H9 (cell line): ENCODE measurements around the gene BAIAP2. TPM values are rescaled to one million over a fixed set of nuclear protein-coding genes. Genes with fewer than 3 reads are reported as not detected.

Experiments used
- DNase-seq: peaks from one replicate; pipeline ENCODE4 v3.0.0-alpha.2; 2017
- H2AFZ ChIP-seq: one replicate; pipeline ENCODE4 v1.6.1; 2013; ENCODE audit warnings: mild to moderate bottlenecking, low read length, control low read depth, moderate library complexity
- H2AK5ac ChIP-seq: 2 replicates; pipeline ENCODE4 v1.6.1; 2013; ENCODE audit warnings: low read length, control low read depth, mixed read lengths; ENCODE audit not compliant: insufficient read length
- H2BK120ac ChIP-seq: one replicate; pipeline ENCODE4 v1.6.1; 2013; ENCODE audit warnings: low read depth, mild to moderate bottlenecking, low read length, control low read depth, inconsistent platforms; ENCODE audit not compliant: poor library complexity, severe bottlenecking
- H2BK12ac ChIP-seq: 2 replicates; pipeline ENCODE4 v1.6.1; 2013; ENCODE audit warnings: low read length, control low read depth, mixed read lengths, low read depth; ENCODE audit not compliant: insufficient read length
- H2BK15ac ChIP-seq: 2 replicates; pipeline ENCODE4 v1.6.1; 2013; ENCODE audit warnings: low read depth, low read length, control low read depth
- H2BK20ac ChIP-seq: one replicate; pipeline ENCODE4 v1.6.1; 2013; ENCODE audit warnings: low read depth, mild to moderate bottlenecking, low read length, control low read depth, inconsistent platforms; ENCODE audit not compliant: poor library complexity, severe bottlenecking
- H2BK5ac ChIP-seq: 2 replicates; pipeline ENCODE4 v1.6.1; 2013; ENCODE audit warnings: low read length, control low read depth, mixed read lengths; ENCODE audit not compliant: insufficient read length
- H3K14ac ChIP-seq: 2 replicates; pipeline ENCODE4 v1.6.1; 2013; ENCODE audit warnings: low read length, control low read depth; ENCODE audit not compliant: insufficient read depth
- H3K18ac ChIP-seq: 2 replicates; pipeline ENCODE4 v1.6.1; 2013; ENCODE audit warnings: low read depth, mild to moderate bottlenecking, mixed read lengths, low read length, control low read depth; ENCODE audit not compliant: insufficient read length
- H3K23ac ChIP-seq: 2 replicates; pipeline ENCODE4 v1.6.1; 2013; ENCODE audit warnings: low read length, control low read depth, mixed read lengths, low read depth; ENCODE audit not compliant: insufficient read length
- H3K23me2 ChIP-seq: 2 replicates; pipeline ENCODE4 v1.6.1; 2013; ENCODE audit warnings: low read depth, mild to moderate bottlenecking, mixed read lengths, low read length, control low read depth; ENCODE audit not compliant: insufficient read length, poor library complexity, severe bottlenecking
- H3K27ac ChIP-seq: 2 replicates; pipeline ENCODE4 v1.5.1; 2013; ENCODE audit warnings: low read length, control low read depth, mixed read lengths, low read depth; ENCODE audit not compliant: insufficient read length
- H3K27me3 ChIP-seq: 2 replicates; pipeline ENCODE4 v1.6.1; 2013; ENCODE audit warnings: low read length, control low read depth, inconsistent platforms; ENCODE audit not compliant: insufficient read depth
- H3K4ac ChIP-seq: 2 replicates; pipeline ENCODE4 v1.6.1; 2013; ENCODE audit warnings: low read depth, mild to moderate bottlenecking, control low read depth, inconsistent platforms, low read length, moderate library complexity
- H3K4me1 ChIP-seq: 2 replicates; pipeline ENCODE4 v1.6.1; 2013; ENCODE audit warnings: low read length, control low read depth, inconsistent platforms; ENCODE audit not compliant: insufficient read depth
- H3K4me2 ChIP-seq: 2 replicates; pipeline ENCODE4 v1.6.1; 2013; ENCODE audit warnings: low read length, control low read depth, mixed read lengths; ENCODE audit not compliant: insufficient read length, insufficient read depth
- H3K56ac ChIP-seq: 2 replicates; pipeline ENCODE4 v1.6.1; 2013; ENCODE audit warnings: low read depth, mild to moderate bottlenecking, mixed read lengths, low read length, control low read depth; ENCODE audit not compliant: insufficient read length
- H3K79me1 ChIP-seq: 2 replicates; pipeline ENCODE4 v1.6.1; 2013; ENCODE audit warnings: low read depth, mild to moderate bottlenecking, moderate library complexity, low read length, control low read depth, inconsistent platforms; ENCODE audit not compliant: insufficient read depth, poor library complexity, severe bottlenecking
- H3K79me2 ChIP-seq: 2 replicates; pipeline ENCODE4 v1.6.1; 2013; ENCODE audit warnings: low read length, control low read depth, inconsistent platforms; ENCODE audit not compliant: insufficient read depth
- H3K9ac ChIP-seq: 2 replicates; pipeline ENCODE4 v1.6.1; 2013; ENCODE audit warnings: low read length, control low read depth, mixed read lengths; ENCODE audit not compliant: insufficient read length; ENCODE audit errors: extremely low read depth
- H3K9me3 ChIP-seq: one replicate; pipeline ENCODE4 v1.6.1; 2013; ENCODE audit warnings: low read depth, low read length, inconsistent platforms; ENCODE audit not compliant: control insufficient read depth
- H3T11ph ChIP-seq: one replicate; pipeline ENCODE4 v1.6.1; 2013; ENCODE audit warnings: mild to moderate bottlenecking, low read length, control low read depth, inconsistent platforms
- H4K20me1 ChIP-seq: one replicate; pipeline ENCODE4 v1.6.1; 2013; ENCODE audit not compliant: control insufficient read depth, insufficient read length, insufficient read depth
- H4K5ac ChIP-seq: 2 replicates; pipeline ENCODE4 v1.6.1; 2013; ENCODE audit warnings: low read depth, mild to moderate bottlenecking, mixed read lengths, low read length, control low read depth; ENCODE audit not compliant: insufficient read length
- H4K8ac ChIP-seq: replicated peaks from 2 replicates; pipeline ENCODE4 v1.6.1; 2013; ENCODE audit warnings: low read length, control low read depth, mixed read lengths, low read depth; ENCODE audit not compliant: insufficient read length
- H4K91ac ChIP-seq: 2 replicates; pipeline ENCODE4 v1.6.1; 2013; ENCODE audit warnings: low read depth, mild to moderate bottlenecking, moderate library complexity, mixed read lengths, low read length, control low read depth; ENCODE audit not compliant: insufficient read length
- H3K27ac Mint-ChIP-seq, 3 experiments: 2 replicates in 2 of 3; 3 replicates in 1 of 3; pipeline ENCODE4 v1.8.0; 2020 to 2021; ENCODE audit warnings: mixed read lengths in 3 of 3, mild to moderate bottlenecking in 1 of 3, moderate library complexity in 1 of 3
- H3K27me3 Mint-ChIP-seq: 2 replicates; pipeline ENCODE4 v1.8.0; 2021; ENCODE audit warnings: low read depth, mild to moderate bottlenecking, moderate library complexity, mixed read lengths
- H3K36me3 Mint-ChIP-seq, 3 experiments: 2 replicates in 2 of 3; 3 replicates in 1 of 3; pipeline ENCODE4 v1.8.0; 2020 to 2021; ENCODE audit warnings: low read depth in 3 of 3, mixed read lengths in 3 of 3; ENCODE audit not compliant: insufficient read depth in 1 of 3
- H3K4me1 Mint-ChIP-seq, 2 experiments: 2 replicates each; pipeline ENCODE4 v1.8.0; 2020; ENCODE audit warnings: mixed read lengths in 2 of 2
- H3K4me3 Mint-ChIP-seq, 2 experiments: 2 replicates in 1 of 2; 3 replicates in 1 of 2; pipeline ENCODE4 v1.8.0; 2020 to 2021; ENCODE audit warnings: mild to moderate bottlenecking in 2 of 2, mixed read lengths in 2 of 2, moderate library complexity in 1 of 2
- H3K9me3 Mint-ChIP-seq, 2 experiments: 2 replicates in 1 of 2; 3 replicates in 1 of 2; pipeline ENCODE4 v1.8.0; 2020; ENCODE audit warnings: mild to moderate bottlenecking in 2 of 2, mixed read lengths in 2 of 2, moderate library complexity in 1 of 2
- WGBS: extraction: QIAGEN DNeasy Blood & Tissue Kit; methylation state at CpG from one replicate; pipeline ENCODE4 v1.1.7; 2013; ENCODE audit warnings: missing lambda C conversion rate, low lambda C conversion rate, mixed read lengths; ENCODE audit not compliant: insufficient read length; ENCODE audit errors: extremely low coverage; 5-methylcytosine and 5-hydroxymethylcytosine counted together
- total RNA-seq: library from RNA; stranded (reverse); gene quantifications from 2 replicates; pipeline ENCODE4 v1.2.1, GENCODE V29; 2021
- TF ChIP-seq, protein P1 (sequence below): fragments of 200-600 bp; sonication (generic); conservative IDR thresholded peaks from 3 replicates; pipeline ENCODE4 v1.8.0; 2021; ENCODE audit warnings: antibody characterized with exemption, mild to moderate bottlenecking

BAIAP2 gene
- total RNA-seq, 1 experiment from 2014 or later, result 27.8 TPM

- H3K4me1 Mint-ChIP-seq, result no peaks in the 10 kb centered on the region
- 0 out of 2 replicates have a peak, but pooled peaks cover 2% of the 10 kb centered on the region for H3K27me3 Mint-ChIP-seq
- no peaks in the 10 kb centered on the region for H3K36me3 Mint-ChIP-seq
- Histone ChIP-seq H3T11ph (no peak overlapping the region), H2BK120ac (no peak overlapping the region), H3K18ac (no peak overlapping the region), H3K9me3 (no peaks in the 10 kb centered on the region), H4K20me1 (no peaks in the 10 kb centered on the region), H3K79me2 (no peaks in the 10 kb centered on the region), H3K4me1 (no peaks in the 10 kb centered on the region), H3K4ac (no peak overlapping the region), H2BK12ac (no peak overlapping the region), H3K9ac (no peak overlapping the region), H3K79me1 (no peaks in the 10 kb centered on the region), H4K8ac (no peak overlapping the region), H2AK5ac (no peak overlapping the region), H2AFZ (no peak overlapping the region), H4K5ac (no peak overlapping the region), H2BK20ac (no peak overlapping the region), H3K56ac (no peak overlapping the region), H2BK5ac (no peak overlapping the region), H3K27ac (no peak overlapping the region), H3K14ac (no peak overlapping the region; the same call in 1 of the 2 replicates), H3K4me2 (no peak overlapping the region), H3K23me2 (no peaks in the 10 kb centered on the region), H4K91ac (no peak overlapping the region), H3K23ac (no peak overlapping the region), H2BK15ac (no peak overlapping the region), H3K27me3 (no peaks in the 10 kb centered on the region)
- no peak for DNase-seq
- no peak overlapping the region for H3K27ac Mint-ChIP-seq
- TF ChIP-seq, protein P1, sequence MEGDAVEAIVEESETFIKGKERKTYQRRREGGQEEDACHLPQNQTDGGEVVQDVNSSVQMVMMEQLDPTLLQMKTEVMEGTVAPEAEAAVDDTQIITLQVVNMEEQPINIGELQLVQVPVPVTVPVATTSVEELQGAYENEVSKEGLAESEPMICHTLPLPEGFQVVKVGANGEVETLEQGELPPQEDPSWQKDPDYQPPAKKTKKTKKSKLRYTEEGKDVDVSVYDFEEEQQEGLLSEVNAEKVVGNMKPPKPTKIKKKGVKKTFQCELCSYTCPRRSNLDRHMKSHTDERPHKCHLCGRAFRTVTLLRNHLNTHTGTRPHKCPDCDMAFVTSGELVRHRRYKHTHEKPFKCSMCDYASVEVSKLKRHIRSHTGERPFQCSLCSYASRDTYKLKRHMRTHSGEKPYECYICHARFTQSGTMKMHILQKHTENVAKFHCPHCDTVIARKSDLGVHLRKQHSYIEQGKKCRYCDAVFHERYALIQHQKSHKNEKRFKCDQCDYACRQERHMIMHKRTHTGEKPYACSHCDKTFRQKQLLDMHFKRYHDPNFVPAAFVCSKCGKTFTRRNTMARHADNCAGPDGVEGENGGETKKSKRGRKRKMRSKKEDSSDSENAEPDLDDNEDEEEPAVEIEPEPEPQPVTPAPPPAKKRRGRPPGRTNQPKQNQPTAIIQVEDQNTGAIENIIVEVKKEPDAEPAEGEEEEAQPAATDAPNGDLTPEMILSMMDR, result no peak
- H3K4me3 Mint-ChIP-seq, result no peak overlapping the region
- WGBS, result no CpG with 5 or more reads among the region's 38 CpGs
- no peaks in the 10 kb centered on the region for H3K9me3 Mint-ChIP-seq
These were observed 122.2 kb downstream of the BAIAP2 start for GRCh38 chr17:81156866-81157805.
